A673 (cell line): ENCODE results near the gene TBC1D5. TPM values are rescaled to one million over a fixed set of nuclear protein-coding genes. Genes with fewer than 3 reads are reported as not detected.
"Not testable (repeated sequence)": the region's sequence is repeated elsewhere in the genome, so short reads cannot be mapped to it uniquely, and the experiment has no call there.

ENCODE experiments used
- BruUV-seq: library from RNA; stranded (reverse); fragments of 400-500 nt; replicated peaks from 2 replicates; lab custom pipeline; 2021; lab: Mats Ljungman, UMichigan
- CTCF ChIA-PET: fragments of 300-600 bp; sonication (Branson Sonifier 250); formaldehyde crosslinking; loops from one replicate; lab custom pipeline; 2022; ENCODE audit warnings: antibody characterized with exemption; lab: Charles Lee
- POLR2A ChIA-PET: fragments of 300-600 bp; sonication (Branson Sonifier 250); formaldehyde crosslinking; loops from one replicate; lab custom pipeline; 2022; ENCODE audit warnings: antibody characterized with exemption; ENCODE audit not compliant: low non-redundant PET; lab: Charles Lee
- DNase-seq: peaks from one replicate; pipeline ENCODE4 v3.0.0-alpha.2; 2015; ENCODE audit warnings: low spot score
- H3K27ac ChIP-seq: fragments of 200-600 bp; sonication (generic); 2 replicates; pipeline ENCODE4 v1.5.1; 2016; ENCODE audit warnings: mixed run types, low read depth, mild to moderate bottlenecking, mixed read lengths, antibody characterized with exemption, low read length; ENCODE audit not compliant: poor library complexity, severe bottlenecking
- H3K27me3 ChIP-seq: fragments of 200-600 bp; sonication (generic); replicated peaks from 2 replicates; pipeline ENCODE4 v1.6.1; 2017; ENCODE audit warnings: mixed run types, low read depth, mild to moderate bottlenecking, mixed read lengths, antibody characterized with exemption, low read length; ENCODE audit not compliant: insufficient read depth, poor library complexity
- H3K36me3 ChIP-seq: fragments of 200-600 bp; sonication (generic); 2 replicates; pipeline ENCODE4 v1.6.1; 2016; ENCODE audit warnings: mixed run types, mild to moderate bottlenecking, mixed read lengths, antibody characterized with exemption, low read length; ENCODE audit not compliant: insufficient read depth, poor library complexity, severe bottlenecking
- H3K4me1 ChIP-seq: fragments of 200-600 bp; sonication (generic); 2 replicates; pipeline ENCODE4 v1.6.1; 2017; ENCODE audit warnings: mixed run types, mild to moderate bottlenecking, mixed read lengths, antibody characterized with exemption, low read length; ENCODE audit not compliant: insufficient read depth, poor library complexity, severe bottlenecking
- H3K4me3 ChIP-seq: fragments of 200-600 bp; sonication (generic); 2 replicates; pipeline ENCODE4 v1.5.1; 2016; ENCODE audit warnings: low read depth, mixed run types, mild to moderate bottlenecking, mixed read lengths, low read length; ENCODE audit not compliant: poor library complexity, severe bottlenecking
- H3K9me3 ChIP-seq: fragments of 200-600 bp; sonication (generic); 2 replicates; pipeline ENCODE4 v1.6.1; 2016; ENCODE audit warnings: mixed run types, low read depth, mild to moderate bottlenecking, mixed read lengths, antibody characterized with exemption, low read length; ENCODE audit not compliant: poor library complexity, severe bottlenecking
- CTCF ChIP-seq: fragments of 300-800, 200-600 bp; sonication (generic); conservative IDR thresholded peaks from 2 replicates; pipeline ENCODE4 v1.5.1; 2017; ENCODE audit warnings: low read depth, mild to moderate bottlenecking, antibody characterized with exemption, low read length, moderate library complexity, mixed read lengths
- EZH2 ChIP-seq: fragments of 200-600 bp; sonication (generic); IDR thresholded peaks from 2 replicates; pipeline ENCODE4 v1.6.1; 2017; ENCODE audit warnings: borderline replicate concordance, low read depth, mild to moderate bottlenecking, mixed read lengths, antibody characterized with exemption, low read length; ENCODE audit not compliant: poor library complexity, severe bottlenecking
- intact Hi-C: fragments of 100-400 bp; cut with micrococcal nuclease; formaldehyde crosslinking; loops from one replicate; pipeline ENCODE4 v1.10.0; 2022; ENCODE audit not compliant: unreplicated experiment
- total RNA-seq: library from RNA; stranded (reverse); gene quantifications from 2 replicates; pipeline ENCODE4 v1.2.3, GENCODE V29; 2021

The TBC1D5 gene
- total RNA-seq, 1 experiment from 2014 or later, result 40.7 TPM

GRCh38 chr3:17491601-17492000 lies 250.8 kb downstream of the TBC1D5 start:
- DNase-seq, result no peak
- POLR2A ChIA-PET, result no interaction called here
- intact Hi-C loops, result no loop called here
- TF ChIP-seq EZH2, result no peak
- TF ChIP-seq CTCF, result no peak
- peaks cover 15% of the 10 kb centered on the region for H3K4me1 ChIP-seq
- H3K4me3 ChIP-seq, result no peak overlapping the region
- H3K27ac ChIP-seq, result no peak overlapping the region
- BruUV-seq, result no TSS peak
- no peaks in the 10 kb centered on the region for H3K9me3 ChIP-seq
- no peaks in the 10 kb centered on the region for H3K36me3 ChIP-seq
- CTCF ChIA-PET, result no interaction called here
- no peaks in the 10 kb centered on the region for H3K27me3 ChIP-seq

- POLR2A ChIA-PET, H3K36me3 ChIP-seq, H3K27ac ChIP-seq, DNase-seq, H3K4me3 ChIP-seq, CTCF ChIA-PET, intact Hi-C loops, H3K9me3 ChIP-seq, H3K27me3 ChIP-seq, BruUV-seq: not testable (repeated sequence)
- H3K4me1 ChIP-seq, result peaks cover 15% of the 10 kb centered on the region
Measured at GRCh38 chr3:17491190-17491589, 251.2 kb downstream of the TBC1D5 start.

- intact Hi-C loops, result no loop called here
- H3K4me3 ChIP-seq, result no peak overlapping the region
- no TSS peak for BruUV-seq
- peaks cover 1% of the 10 kb centered on the region for H3K4me1 ChIP-seq
- ChIA-PET POLR2A (no interaction called here), CTCF (no interaction called here)
- no peaks in the 10 kb centered on the region for H3K9me3 ChIP-seq
- H3K27ac ChIP-seq, result no peak overlapping the region
- H3K36me3 ChIP-seq, result no peaks in the 10 kb centered on the region
- TF ChIP-seq EZH2 (no peak), CTCF (no peak)
- no peaks in the 10 kb centered on the region for H3K27me3 ChIP-seq
- no peak for DNase-seq
Measured at GRCh38 chr3:17489139-17489538, 253.3 kb downstream of the TBC1D5 start.

GRCh38 chr3:17481116-17481515 lies 261.3 kb downstream of the TBC1D5 start:
- Histone ChIP-seq H3K4me3 (no peak overlapping the region), H3K9me3 (no peaks in the 10 kb centered on the region), H3K36me3 (no peaks in the 10 kb centered on the region), H3K27ac (no peak overlapping the region), H3K4me1 (no peaks in the 10 kb centered on the region), H3K27me3 (no peaks in the 10 kb centered on the region)
- TF ChIP-seq CTCF (no peak), EZH2 (no peak)
- BruUV-seq, result no TSS peak
- DNase-seq, result no peak
- intact Hi-C loops, result no loop called here
- CTCF ChIA-PET, result no interaction called here
- POLR2A ChIA-PET, result no interaction called here
